Measurements from ENCODE around the gene SPRYD7. TPM values are rescaled to one million over a fixed set of nuclear protein-coding genes. Genes with fewer than 3 reads are reported as not detected.

Gene SPRYD7
- total and polyA plus RNA-seq, 2 donors (not counting 1 experiment from before 2014, with no cell fraction given) = 1.9 to 4.5 TPM

- no peaks in the 10 kb centered on the region for H3K27me3 ChIP-seq (replicated peaks in 1 of 4; ENCODE audit: control extremely low read depth in 1 of 4, control insufficient read depth in 3 of 4, insufficient read depth in 4 of 4, low read length in 3 of 4)
- CTCF ChIA-PET = no interaction called here
- intact Hi-C loops (cut with micrococcal nuclease) = no loop called here
- Mint-ChIP-seq H3K27me3 (peaks cover 17% of the 10 kb centered on the region), H3K27ac (no peak overlapping the region), H3K9me3 (ENCODE audit: insufficient read depth) (peaks cover 5% of the 10 kb centered on the region), H3K4me3 (no peak overlapping the region), H3K4me1 (no peaks in the 10 kb centered on the region)
- WGBS (ENCODE audit: insufficient coverage) = 40% methylated on average over 1 of the region's 1 CpG
- TF ChIP-seq CTCF (IDR thresholded peaks at IDR 0.05) (no peak), EZH2 (IDR thresholded peaks at IDR 0.05; ENCODE audit: borderline replicate concordance, insufficient read depth, low read depth, low read length, poor library complexity, severe bottlenecking) (no peak)
- H3K4me3 ChIP-seq (ENCODE audit: control extremely low read depth in 1 of 5, extremely low read depth in 1 of 5, insufficient read depth in 1 of 5, low read depth in 2 of 5, low read length in 4 of 5) = no peak overlapping the region
- no peak overlapping the region for H2AFZ ChIP-seq (ENCODE audit: insufficient read depth, low read depth, low read length, poor library complexity, severe bottlenecking)
- no peaks in the 10 kb centered on the region for H3K9me3 ChIP-seq (ENCODE audit: control extremely low read depth in 1 of 3, control insufficient read depth in 2 of 3, insufficient read depth in 1 of 3, low read length in 2 of 3)
- H3K4me2 ChIP-seq (replicated peaks; ENCODE audit: low read depth, low read length, poor library complexity, severe bottlenecking) = no peak overlapping the region
- DNase-seq (no peak), ATAC-seq (ENCODE audit: low read depth) (no peak)
- H3K79me2 ChIP-seq (ENCODE audit: control insufficient read depth, insufficient read depth, low read length) = no peaks in the 10 kb centered on the region
- POLR2A ChIA-PET = no interaction called here
- no peak overlapping the region for H3K27ac ChIP-seq (ENCODE audit: low read length in 2 of 2)
- H3K36me3 ChIP-seq (replicated peaks in 1 of 2; ENCODE audit: control extremely low read depth in 1 of 2, control insufficient read depth in 1 of 2, extremely low read depth in 1 of 2, insufficient read depth in 2 of 2, low read length in 1 of 2) = no peaks in the 10 kb centered on the region
- H4K20me1 ChIP-seq (ENCODE audit: control insufficient read depth, insufficient read depth, low read length, poor library complexity, severe bottlenecking) = no peaks in the 10 kb centered on the region
- H3K4me1 ChIP-seq (ENCODE audit: control insufficient read depth in 2 of 2, insufficient read depth in 2 of 2, low read length in 2 of 2) = no peaks in the 10 kb centered on the region
- H3K9ac ChIP-seq (ENCODE audit: low read length) = no peak overlapping the region
Observed at GRCh38 chr13:49865218-49865617, 70.9 kb downstream of the SPRYD7 start.

DNA sequence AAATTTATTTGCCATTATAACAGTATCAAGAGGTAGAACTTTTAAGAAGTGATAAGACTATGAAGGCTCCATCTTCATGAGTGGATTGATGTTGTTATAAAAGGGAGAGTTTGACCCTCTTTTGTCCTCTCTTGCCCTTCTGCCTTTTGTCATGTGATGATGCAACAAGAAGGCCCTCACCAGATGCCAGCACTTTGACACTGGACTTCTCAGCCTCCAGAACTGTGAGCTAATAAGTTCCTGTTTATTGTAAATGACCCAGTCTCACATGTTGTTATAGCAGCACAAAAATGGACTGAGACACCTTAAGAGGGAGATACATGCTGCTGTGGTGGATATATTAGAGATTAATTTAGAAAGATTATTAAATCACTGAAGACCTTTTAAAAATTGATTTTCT is 71.6 kb downstream of the SPRYD7 start:
- H3K27ac ChIP-seq (ENCODE audit: low read length in 2 of 2) = no peak overlapping the region
- H3K9me3 Mint-ChIP-seq (ENCODE audit: insufficient read depth) = peaks cover 5% of the 10 kb centered on the region
- H4K20me1 ChIP-seq (ENCODE audit: control insufficient read depth, insufficient read depth, low read length, poor library complexity, severe bottlenecking) = no peaks in the 10 kb centered on the region
- H3K4me2 ChIP-seq (replicated peaks; ENCODE audit: low read depth, low read length, poor library complexity, severe bottlenecking) = no peak overlapping the region
- no peaks in the 10 kb centered on the region for H3K27me3 ChIP-seq (replicated peaks in 1 of 4; ENCODE audit: control extremely low read depth in 1 of 4, control insufficient read depth in 3 of 4, insufficient read depth in 4 of 4, low read length in 3 of 4)
- DNase-seq (no peak), ATAC-seq (ENCODE audit: low read depth) (no peak)
- H3K9ac ChIP-seq (ENCODE audit: low read length) = no peak overlapping the region
- ChIA-PET CTCF (no interaction called here), POLR2A (no interaction called here)
- H3K36me3 ChIP-seq (replicated peaks in 1 of 2; ENCODE audit: control extremely low read depth in 1 of 2, control insufficient read depth in 1 of 2, extremely low read depth in 1 of 2, insufficient read depth in 2 of 2, low read length in 1 of 2) = no peaks in the 10 kb centered on the region
- H3K27me3 Mint-ChIP-seq = peaks cover 17% of the 10 kb centered on the region
- no peaks in the 10 kb centered on the region for H3K79me2 ChIP-seq (ENCODE audit: control insufficient read depth, insufficient read depth, low read length)
- no peak overlapping the region for H3K27ac Mint-ChIP-seq
- no peaks in the 10 kb centered on the region for H3K4me1 ChIP-seq (ENCODE audit: control insufficient read depth in 2 of 2, insufficient read depth in 2 of 2, low read length in 2 of 2)
- intact Hi-C loops (cut with micrococcal nuclease) = no loop called here
- H3K4me1 Mint-ChIP-seq = no peaks in the 10 kb centered on the region
- H2AFZ ChIP-seq (ENCODE audit: insufficient read depth, low read depth, low read length, poor library complexity, severe bottlenecking) = no peak overlapping the region
- H3K4me3 ChIP-seq (ENCODE audit: control extremely low read depth in 1 of 5, extremely low read depth in 1 of 5, insufficient read depth in 1 of 5, low read depth in 2 of 5, low read length in 4 of 5) = no peak overlapping the region
- TF ChIP-seq EZH2 (IDR thresholded peaks at IDR 0.05; ENCODE audit: borderline replicate concordance, insufficient read depth, low read depth, low read length, poor library complexity, severe bottlenecking) = no peak
- no peak overlapping the region for H3K4me3 Mint-ChIP-seq
- H3K9me3 ChIP-seq (ENCODE audit: control extremely low read depth in 1 of 3, control insufficient read depth in 2 of 3, insufficient read depth in 1 of 3, low read length in 2 of 3) = no peaks in the 10 kb centered on the region

Small RNA genes lying within 50 kb of the gene (small RNA-seq; reads per million reads assigned to genes)
- not detected for gene RNY4P30 (ENCODE audit: insufficient read length, low read depth, low replicate concordance)
- 0.76 reads per million for gene RNY4P9 (ENCODE audit: insufficient read length, low read depth, low replicate concordance)

Other genes with a start within 250 kb of the SPRYD7 start
- gene EBPL, start 244.9 kb downstream of the SPRYD7 start, total RNA-seq = 16.2 and 20.1 TPM in 2 replicates
- gene EBPL, start 244.9 kb downstream of the SPRYD7 start, polyA plus RNA-seq = 15.5 and 16.0 TPM in 2 replicates
- gene KPNA3, start 143.7 kb downstream of the SPRYD7 start, total RNA-seq = 19.0 and 19.7 TPM in 2 replicates
- 7.8 and 10.7 TPM in 2 replicates for gene KPNA3, start 143.7 kb downstream of the SPRYD7 start, polyA plus RNA-seq
- gene TRIM13, start 60.7 kb upstream of the SPRYD7 start, total RNA-seq = 45.9 and 52.8 TPM in 2 replicates
- 28.9 and 48.7 TPM in 2 replicates for gene TRIM13, start 60.7 kb upstream of the SPRYD7 start, polyA plus RNA-seq
- gene KCNRG, start 79.1 kb upstream of the SPRYD7 start, total RNA-seq = 1.6 and 3.4 TPM in 2 replicates
- 0.69 and 0.86 TPM in 2 replicates for gene KCNRG, start 79.1 kb upstream of the SPRYD7 start, polyA plus RNA-seq

Measured in B cell (primary cell).